Stimulated activated CD4-positive, alpha-beta T cell treated with anti-CD3 and anti-CD28 coated beads, Interleukin-2, amount 100 ng/mL, for 48 hours (primary cell): ENCODE results near the gene ADAMTSL3.
"Not testable (repeated sequence)": the region's sequence is repeated elsewhere in the genome, so short reads cannot be mapped to it uniquely, and the experiment has no call there.

Source experiments
- DNase-seq, 2 donors: peaks; one replicate each; pipeline ENCODE4 v3.0.0-alpha.2; 2020

The ADAMTSL3 gene

GRCh38 chr15:84051146-84051545 lies 397.2 kb downstream of the ADAMTSL3 start:
- not testable (repeated sequence) for DNase-seq

- DNase-seq = not testable (repeated sequence)
Measured at GRCh38 chr15:84054544-84054943, 400.6 kb downstream of the ADAMTSL3 start.

DNA sequence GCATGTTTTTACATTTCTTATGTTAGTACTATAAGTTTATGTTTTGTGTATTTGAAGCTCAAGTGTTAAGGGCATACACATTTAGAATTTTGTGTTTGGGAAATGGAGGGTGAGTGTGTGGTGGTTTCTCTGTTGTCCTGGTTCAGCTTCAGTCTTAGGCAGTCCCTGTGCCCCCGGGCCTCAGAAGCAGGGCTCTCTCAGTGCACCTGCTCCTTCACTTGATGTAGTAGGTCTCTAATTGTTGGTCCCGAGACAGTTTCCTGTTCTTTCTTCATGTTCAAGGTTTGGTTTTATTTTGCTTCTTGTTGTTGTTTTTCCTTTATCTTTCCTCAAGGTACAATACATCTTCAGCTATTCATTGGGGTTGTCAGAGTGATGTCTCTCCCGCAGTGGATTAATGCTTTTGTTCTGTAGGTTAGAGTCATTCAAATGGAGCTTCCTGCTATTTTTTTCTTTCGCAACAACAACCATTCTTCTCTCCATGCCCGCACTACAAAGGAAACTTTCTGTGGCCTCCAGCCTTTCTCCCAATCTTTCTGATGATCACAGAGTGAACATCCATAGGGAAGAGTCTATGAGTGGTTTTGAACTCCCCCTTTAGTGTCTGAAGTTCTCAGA lies 403.9 kb downstream of the ADAMTSL3 start:
- DNase-seq = no peak

GRCh38 chr15:84063674-84064073 lies 409.8 kb downstream of the ADAMTSL3 start:
- not testable (repeated sequence) for DNase-seq

DNA sequence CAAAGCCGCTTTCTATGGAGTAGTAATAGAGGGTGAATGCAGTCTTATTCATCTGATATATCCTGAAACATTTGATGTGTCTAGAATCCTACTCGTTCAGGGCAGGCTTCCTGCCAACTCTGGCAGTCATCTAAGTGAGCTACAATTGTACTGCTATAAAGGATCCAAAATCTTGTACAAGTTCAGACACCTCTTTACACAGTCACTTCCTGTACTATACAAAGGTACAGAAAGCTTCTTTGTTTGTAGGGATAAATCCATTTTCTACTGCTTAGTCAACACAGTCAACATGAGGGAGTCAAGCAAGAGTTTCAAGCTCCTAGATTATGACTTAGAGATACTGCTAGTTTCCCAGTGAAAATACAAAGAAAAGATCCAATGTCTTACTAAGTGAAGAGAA lies 414.8 kb downstream of the ADAMTSL3 start:
- not testable (repeated sequence) for DNase-seq

- DNase-seq = not testable (repeated sequence)
Measured at GRCh38 chr15:84078038-84078437, 424.1 kb downstream of the ADAMTSL3 start.

GRCh38 chr15:84079325-84079884 lies 425.5 kb downstream of the ADAMTSL3 start:
- DNase-seq = not testable (repeated sequence)

DNA sequence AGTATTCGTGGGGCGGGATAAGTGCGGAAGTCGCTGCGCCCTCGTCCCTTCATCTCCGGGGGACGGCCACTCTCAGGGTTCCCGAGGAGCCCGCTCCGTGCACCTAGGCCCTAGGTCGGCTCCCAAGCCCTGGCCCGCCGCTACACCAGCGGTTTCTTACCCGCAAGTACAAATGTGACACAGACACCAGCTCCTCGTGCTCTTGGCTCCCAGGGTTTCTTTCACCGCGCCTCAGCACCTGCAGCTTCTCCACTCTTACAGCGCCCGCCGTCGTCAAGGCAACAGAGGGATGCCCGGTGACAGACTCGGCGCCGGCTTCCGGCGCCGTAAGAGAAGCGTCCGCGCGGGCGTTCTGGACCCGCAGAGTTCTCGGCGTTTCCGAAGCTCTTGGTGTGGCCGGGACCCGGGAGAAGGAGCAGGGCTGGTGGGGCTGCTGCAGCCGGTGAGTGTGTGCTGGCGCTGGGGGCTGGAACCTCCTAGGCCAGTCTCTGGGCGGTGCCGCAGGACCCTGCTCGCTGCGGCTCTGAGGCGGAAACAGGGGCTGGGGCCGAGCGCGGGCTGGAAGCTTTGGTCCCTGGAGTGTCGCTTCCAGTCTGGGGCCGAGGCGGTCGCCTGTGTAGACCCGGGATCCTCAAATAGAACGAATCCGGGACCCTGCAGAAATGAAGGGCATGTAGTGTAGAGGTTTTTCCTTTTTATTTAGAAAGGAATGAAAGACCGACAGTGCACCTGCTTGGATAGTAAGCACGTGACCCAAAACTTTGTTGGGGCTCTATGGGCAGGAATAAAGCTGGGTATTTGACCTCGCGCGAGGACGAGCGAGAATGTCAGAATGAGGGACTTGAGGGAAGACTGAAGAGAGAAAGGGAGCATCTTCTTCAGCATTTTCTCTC lies 426.2 kb downstream of the ADAMTSL3 start:
- DNase-seq = peak; percentile 32 to 50

- not testable (repeated sequence) for DNase-seq
Measured at GRCh38 chr15:84080778-84081084, 426.8 kb downstream of the ADAMTSL3 start.

GRCh38 chr15:84081391-84082168 lies 427.7 kb downstream of the ADAMTSL3 start:
- DNase-seq = no peak

GRCh38 chr15:84082739-84083138 lies 428.8 kb downstream of the ADAMTSL3 start:
- DNase-seq = no peak

- not testable (repeated sequence) for DNase-seq
Measured at GRCh38 chr15:84086071-84086470, 432.1 kb downstream of the ADAMTSL3 start.
